ENCODE results near the gene TNS3.

- TF ChIP-seq USF1 (IDR thresholded peaks at IDR 0.05; ENCODE audit: borderline replicate concordance, low read depth): no peak
- no peak for TF ChIP-seq CTCF (IDR thresholded peaks at IDR 0.05)
- no peak for TF ChIP-seq REST (IDR thresholded peaks at IDR 0.05; ENCODE audit: low read depth, low read length)
- TF ChIP-seq RAD21 (IDR thresholded peaks at IDR 0.05; ENCODE audit: low read length): no peak
- no peak for TF ChIP-seq EZH2phosphoT487 (IDR thresholded peaks at IDR 0.05; ENCODE audit: borderline replicate concordance, low read depth)
Measured at GRCh38 chr7:47225387-47226131, 356.4 kb downstream of the TNS3 start.

Data from SK-N-SH (cell line).